ENCODE results near the gene ACOT6. TPM values are rescaled to one million over a fixed set of nuclear protein-coding genes. Genes with fewer than 3 reads are reported as not detected.

Gene ACOT6
- total RNA-seq, 4 donors from 2014 or later: not detected

- Histone ChIP-seq H3K27me3 (no peaks in the 10 kb centered on the region), H3K4me1 (peaks cover 0 to 16% (median 13%) of the 10 kb centered on the region in 4 donors), H3K4me3 (peak within 1 kb of the TSS; percentile 58 to 74 (median 66)), H3K27ac (replicated peaks in 1 of 4) (peak within 1 kb of the TSS in 1 of 4 donors; percentile 23), H3K9me3 (no peaks in the 10 kb centered on the region), H3K36me3 (no peaks in the 10 kb centered on the region)
- DNase-seq (ENCODE audit: extremely low spot score): no peak
- intact Hi-C loops (cut with DNase I): no loop called here
- TF ChIP-seq, protein P1, sequence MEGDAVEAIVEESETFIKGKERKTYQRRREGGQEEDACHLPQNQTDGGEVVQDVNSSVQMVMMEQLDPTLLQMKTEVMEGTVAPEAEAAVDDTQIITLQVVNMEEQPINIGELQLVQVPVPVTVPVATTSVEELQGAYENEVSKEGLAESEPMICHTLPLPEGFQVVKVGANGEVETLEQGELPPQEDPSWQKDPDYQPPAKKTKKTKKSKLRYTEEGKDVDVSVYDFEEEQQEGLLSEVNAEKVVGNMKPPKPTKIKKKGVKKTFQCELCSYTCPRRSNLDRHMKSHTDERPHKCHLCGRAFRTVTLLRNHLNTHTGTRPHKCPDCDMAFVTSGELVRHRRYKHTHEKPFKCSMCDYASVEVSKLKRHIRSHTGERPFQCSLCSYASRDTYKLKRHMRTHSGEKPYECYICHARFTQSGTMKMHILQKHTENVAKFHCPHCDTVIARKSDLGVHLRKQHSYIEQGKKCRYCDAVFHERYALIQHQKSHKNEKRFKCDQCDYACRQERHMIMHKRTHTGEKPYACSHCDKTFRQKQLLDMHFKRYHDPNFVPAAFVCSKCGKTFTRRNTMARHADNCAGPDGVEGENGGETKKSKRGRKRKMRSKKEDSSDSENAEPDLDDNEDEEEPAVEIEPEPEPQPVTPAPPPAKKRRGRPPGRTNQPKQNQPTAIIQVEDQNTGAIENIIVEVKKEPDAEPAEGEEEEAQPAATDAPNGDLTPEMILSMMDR (IDR thresholded peaks at IDR 0.05): peak in 1 of 3 experiments; percentile 6
- TF ChIP-seq POLR2AphosphoS5 (IDR thresholded peaks at IDR 0.05): no peak
- WGBS: 4% methylated on average over 25 of the region's 89 CpGs
These were observed 20.4 kb upstream of the ACOT6 start, which contains the start of gene ACOT4 for GRCh38 chr14:73591690-73592449. ACOT4 (plus strand) TSS chr14:73591873; CDS start chr14:73591960, 87 bp downstream.

- peaks cover 0 to 16% (median 13%) of the 10 kb centered on the region in 4 donors for H3K4me1 ChIP-seq
- H3K4me3 ChIP-seq: no peak overlapping the region
- no peak for DNase-seq (ENCODE audit: extremely low spot score)
- WGBS: 86% methylated on average over 9 of the region's 9 CpGs
- TF ChIP-seq POLR2AphosphoS5 (IDR thresholded peaks at IDR 0.05): no peak
- TF ChIP-seq POLR2A (IDR thresholded peaks at IDR 0.05; ENCODE audit: low read depth): no peak
- no peak for TF ChIP-seq EP300 (IDR thresholded peaks at IDR 0.05)
- TF ChIP-seq, protein P1 (IDR thresholded peaks at IDR 0.05): no peak
- no peaks in the 10 kb centered on the region for H3K9me3 ChIP-seq
- H3K27me3 ChIP-seq: no peaks in the 10 kb centered on the region
- intact Hi-C loops (cut with DNase I): no loop called here
- H3K36me3 ChIP-seq: no peaks in the 10 kb centered on the region
- H3K27ac ChIP-seq (replicated peaks in 1 of 4): no peak overlapping the region
These were observed 17.8 kb upstream of the ACOT6 start for GRCh38 chr14:73594491-73594890.

- DNase-seq (ENCODE audit: extremely low spot score): no peak
- H3K36me3 ChIP-seq: no peaks in the 10 kb centered on the region
- TF ChIP-seq EP300 (IDR thresholded peaks at IDR 0.05) (no peak), POLR2AphosphoS5 (IDR thresholded peaks at IDR 0.05) (no peak), POLR2A (IDR thresholded peaks at IDR 0.05; ENCODE audit: low read depth) (no peak)
- TF ChIP-seq, protein P1 (IDR thresholded peaks at IDR 0.05): no peak
- no peaks in the 10 kb centered on the region for H3K9me3 ChIP-seq
- intact Hi-C loops (cut with DNase I): no loop called here
- H3K27me3 ChIP-seq: no peaks in the 10 kb centered on the region
- H3K4me3 ChIP-seq: no peak overlapping the region
- no peaks in the 10 kb centered on the region for H3K4me1 ChIP-seq
- H3K27ac ChIP-seq (replicated peaks in 1 of 4): no peak overlapping the region
These were observed 12.8 kb upstream of the ACOT6 start for GRCh38 chr14:73599499-73599898.

DNA sequence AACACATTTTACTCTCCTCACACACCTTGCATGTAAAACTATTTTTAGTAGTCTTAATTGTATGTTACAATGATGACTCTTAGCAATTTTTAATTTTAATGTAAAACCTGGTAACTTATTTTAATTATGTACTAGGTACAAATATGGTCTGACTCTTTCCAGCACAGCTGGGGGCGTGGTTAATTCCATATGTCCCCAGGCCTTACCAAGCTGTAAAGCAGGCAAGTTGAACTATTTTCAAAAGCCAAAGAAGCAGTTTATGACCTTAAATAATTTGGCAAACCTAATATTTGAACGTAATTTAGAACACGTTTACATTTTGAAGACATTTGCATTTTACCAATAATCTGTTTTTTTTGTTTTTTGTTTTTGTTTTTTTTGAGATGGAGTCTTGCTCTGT lies 9.3 kb upstream of the ACOT6 start:
- TF ChIP-seq, protein P1 (IDR thresholded peaks at IDR 0.05): no peak
- TF ChIP-seq POLR2A (IDR thresholded peaks at IDR 0.05; ENCODE audit: low read depth) (no peak), POLR2AphosphoS5 (IDR thresholded peaks at IDR 0.05) (no peak), EP300 (IDR thresholded peaks at IDR 0.05) (no peak)
- no peak for DNase-seq (ENCODE audit: extremely low spot score)
- no peak overlapping the region for H3K27ac ChIP-seq (replicated peaks in 1 of 4)
- H3K4me3 ChIP-seq: no peak overlapping the region
- intact Hi-C loops (cut with DNase I): no loop called here
- H3K36me3 ChIP-seq: no peaks in the 10 kb centered on the region
- H3K9me3 ChIP-seq: no peaks in the 10 kb centered on the region
- 84% methylated on average over 3 of the region's 3 CpGs for WGBS
- H3K27me3 ChIP-seq: no peaks in the 10 kb centered on the region
- H3K4me1 ChIP-seq: no peaks in the 10 kb centered on the region
